ENCODE measurements around the gene ZNF784.

DNA sequence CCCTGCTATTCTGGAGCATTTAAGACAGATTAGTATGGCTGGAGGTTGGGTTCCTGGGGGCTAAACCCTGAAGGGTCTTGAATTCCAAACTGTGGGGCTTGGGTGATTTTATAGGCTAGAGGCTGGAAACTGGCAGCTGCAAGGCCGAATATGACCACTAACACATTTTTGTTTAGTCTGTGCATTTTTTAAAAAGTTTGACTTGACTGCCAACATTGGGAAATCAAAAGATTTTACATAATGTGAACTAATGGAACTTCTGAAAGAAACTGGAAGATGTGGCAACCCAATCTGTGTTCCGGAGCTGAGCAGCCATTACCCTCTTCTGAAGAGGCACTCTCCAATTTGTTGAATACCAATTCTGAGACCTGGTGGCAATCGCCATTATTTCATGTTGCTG lies 5.1 kb downstream of the ZNF784 start:
- TF ChIP-seq CTCF (IDR thresholded peaks at IDR 0.05) (no peak), POLR2AphosphoS5 (IDR thresholded peaks at IDR 0.05) (no peak)
